ENCODE measurements around the gene WNT10A. TPM values are rescaled to one million over a fixed set of nuclear protein-coding genes. Genes with fewer than 3 reads are reported as not detected.

Gene WNT10A
- total RNA-seq, 1 experiment from 2014 or later: 1.5 TPM

- H4K20me1 ChIP-seq (ENCODE audit: insufficient read depth): no peaks in the 10 kb centered on the region
- peak within 1 kb of the TSS; percentile 44 to 61 for H3K4me3 ChIP-seq (replicated peaks in 1 of 2; ENCODE audit: low read depth in 1 of 2, low read length in 2 of 2)
- CTCF ChIA-PET: interaction anchor here (0.6 to 1.9 kb wide), 4 partner anchors 10 to 149 kb away, joined by 3 to 13 read pairs (median 3); partner anchors contain the start of gene TTLL4
- H3K9me3 ChIP-seq (ENCODE audit: control insufficient read depth in 1 of 2, insufficient read depth in 1 of 2, low read depth in 1 of 2, low read length in 2 of 2): no peaks in the 10 kb centered on the region
- H3K27ac ChIP-seq (ENCODE audit: low read depth, low read length): no peak within 1 kb of the TSS; the same call in 1 of the 2 replicates
- H3K4me2 ChIP-seq (ENCODE audit: low read length): peak within 1 kb of the TSS; percentile 93
- TF ChIP-seq EGR1 (IDR thresholded peaks at IDR 0.05; ENCODE audit: low read depth) (no peak), REST (IDR thresholded peaks at IDR 0.05; ENCODE audit: low read depth) (no peak), ATF3 (IDR thresholded peaks at IDR 0.05) (no peak), SP1 (IDR thresholded peaks at IDR 0.05; ENCODE audit: low read depth) (no peak), EZH2phosphoT487 (IDR thresholded peaks at IDR 0.05; ENCODE audit: borderline replicate concordance) (no peak), ELF1 (IDR thresholded peaks at IDR 0.05; ENCODE audit: borderline replicate concordance, low read depth) (no peak), SIN3A (IDR thresholded peaks at IDR 0.05; ENCODE audit: low read depth) (no peak), ZBTB33 (IDR thresholded peaks at IDR 0.05; ENCODE audit: extremely low read depth, insufficient replicate concordance, low read length) (no peak), CBX3 (IDR thresholded peaks at IDR 0.05; ENCODE audit: low read depth) (no peak), ZFX (IDR thresholded peaks at IDR 0.05) (no peak), TCF7L2 (IDR thresholded peaks at IDR 0.05; ENCODE audit: borderline replicate concordance, extremely low read depth, insufficient read depth, insufficient read length) (no peak), SRF (IDR thresholded peaks at IDR 0.05; ENCODE audit: low read depth) (no peak), FOSL1 (IDR thresholded peaks at IDR 0.05; ENCODE audit: low read depth) (no peak), POLR2AphosphoS5 (IDR thresholded peaks at IDR 0.05; ENCODE audit: low read depth, low read length) (no peak), RAD21 (IDR thresholded peaks at IDR 0.05; ENCODE audit: low read depth) (no peak), EZH2 (IDR thresholded peaks at IDR 0.05) (no peak), ZNF274 (IDR thresholded peaks at IDR 0.05; ENCODE audit: low read depth, low read length) (no peak), YY1 (IDR thresholded peaks at IDR 0.05; ENCODE audit: extremely low read depth, insufficient replicate concordance, low read depth, low read length) (no peak)
- peak within 1 kb of the TSS; percentile 86 for H2AFZ ChIP-seq (ENCODE audit: low read depth, low read length, poor library complexity, severe bottlenecking)
- intact Hi-C loops (cut with micrococcal nuclease): no loop called here
- RAD21 ChIA-PET (ENCODE audit: low non-redundant PET in 1 of 2, low total read pairs in 2 of 2, uncharacterized antibody in 2 of 2, unreplicated experiment in 2 of 2): no interaction called here
- ATAC-seq (peak; percentile 53), DNase-seq (ENCODE audit: low read depth, low spot score) (no peak)
- no peaks in the 10 kb centered on the region for H3K9me2 ChIP-seq (ENCODE audit: insufficient read depth)
- H3K36me3 ChIP-seq (ENCODE audit: control insufficient read depth in 1 of 2, insufficient read depth in 2 of 2, low read length in 2 of 2): no peaks in the 10 kb centered on the region
- peaks cover 13% of the 10 kb centered on the region; the same call in 1 of the 2 replicates for H3K27me3 ChIP-seq (ENCODE audit: insufficient read depth, low read length)
- H3K79me2 ChIP-seq (ENCODE audit: insufficient read depth, low read length): no peaks in the 10 kb centered on the region
- no TSS peak for BruUV-seq (replicated peaks)
- H3K4me1 ChIP-seq (ENCODE audit: control insufficient read depth in 1 of 2, insufficient read depth in 2 of 2, low read length in 2 of 2): peaks cover 12 to 34% of the 10 kb centered on the region in 2 experiments
- POLR2A ChIA-PET: no interaction called here
- peak within 1 kb of the TSS; percentile 42; the same call in 1 of the 2 replicates for H3K9ac ChIP-seq (ENCODE audit: low read length)
These were observed 21.1 kb upstream of the WNT10A start, which contains the start of gene WNT6 for GRCh38 chr2:218859556-218859987. Gene WNT6, plus strand, starts transcription at chr2:218859805. Its CDS starts 233 bp downstream, at chr2:218860038.
